Esophagus (tissue), 2 donors: Measurements from ENCODE around the gene STPG3. TPM values are rescaled to one million over a fixed set of nuclear protein-coding genes. Genes with fewer than 3 reads are reported as not detected.
A peak's percentile ranks its signal among the peaks of the same experiment; 100 is the strongest.
"Not testable (repeated sequence)": the region's sequence is repeated elsewhere in the genome, so short reads cannot be mapped to it uniquely, and the experiment has no call there.

Source experiments
- H3K27ac ChIP-seq, 2 donors: one replicate each; pipeline ENCODE4 v1.5.1; 2013; ENCODE audit warnings: low read depth in 2 of 2, mild to moderate bottlenecking in 2 of 2, inconsistent platforms in 1 of 2, low read length in 1 of 2, moderate library complexity in 1 of 2
- H3K27me3 ChIP-seq, 2 donors: one replicate each; pipeline ENCODE4 v1.6.1; 2013; ENCODE audit warnings: low read length in 2 of 2, control low read depth in 1 of 2, mild to moderate bottlenecking in 1 of 2; ENCODE audit not compliant: insufficient read depth in 2 of 2, control insufficient read depth in 1 of 2
- H3K36me3 ChIP-seq, 2 donors: one replicate each; pipeline ENCODE4 v1.6.1; 2013; ENCODE audit warnings: low read length in 1 of 2; ENCODE audit not compliant: control insufficient read depth in 2 of 2, insufficient read depth in 2 of 2
- H3K4me1 ChIP-seq, 2 donors: one replicate each; pipeline ENCODE4 v1.6.1; 2013; ENCODE audit warnings: low read length in 1 of 2; ENCODE audit not compliant: control insufficient read depth in 2 of 2, insufficient read depth in 2 of 2
- H3K4me3 ChIP-seq, 2 donors: one replicate each; pipeline ENCODE4 v1.5.1; 2013; ENCODE audit warnings: low read length in 2 of 2, mild to moderate bottlenecking in 2 of 2, low read depth in 1 of 2, moderate library complexity in 1 of 2
- H3K9me3 ChIP-seq, 2 donors: one replicate each; pipeline ENCODE4 v1.6.1; 2013; ENCODE audit warnings: mild to moderate bottlenecking in 2 of 2, low read depth in 1 of 2, low read length in 1 of 2, moderate library complexity in 1 of 2; ENCODE audit not compliant: control insufficient read depth in 2 of 2, insufficient read depth in 1 of 2
- WGBS, 2 donors: extraction: QIAGEN DNeasy Blood & Tissue Kit; methylation state at CpG; one replicate each; pipeline ENCODE4 v1.1.7; 2013; 5-methylcytosine and 5-hydroxymethylcytosine counted together
- polyA plus RNA-seq, 2 donors: library from polyadenylated mRNA; stranded (reverse); fragments of 200-250 nt; gene quantifications; one replicate each; pipeline ENCODE4 v1.2.3, GENCODE V29; 2013
- donor health status: healthy with polysubstance abuse.
- donor health status: Bipolar disorder and iron deficiency.

STPG3 gene
- polyA plus RNA-seq, 2 donors: not detected

DNA sequence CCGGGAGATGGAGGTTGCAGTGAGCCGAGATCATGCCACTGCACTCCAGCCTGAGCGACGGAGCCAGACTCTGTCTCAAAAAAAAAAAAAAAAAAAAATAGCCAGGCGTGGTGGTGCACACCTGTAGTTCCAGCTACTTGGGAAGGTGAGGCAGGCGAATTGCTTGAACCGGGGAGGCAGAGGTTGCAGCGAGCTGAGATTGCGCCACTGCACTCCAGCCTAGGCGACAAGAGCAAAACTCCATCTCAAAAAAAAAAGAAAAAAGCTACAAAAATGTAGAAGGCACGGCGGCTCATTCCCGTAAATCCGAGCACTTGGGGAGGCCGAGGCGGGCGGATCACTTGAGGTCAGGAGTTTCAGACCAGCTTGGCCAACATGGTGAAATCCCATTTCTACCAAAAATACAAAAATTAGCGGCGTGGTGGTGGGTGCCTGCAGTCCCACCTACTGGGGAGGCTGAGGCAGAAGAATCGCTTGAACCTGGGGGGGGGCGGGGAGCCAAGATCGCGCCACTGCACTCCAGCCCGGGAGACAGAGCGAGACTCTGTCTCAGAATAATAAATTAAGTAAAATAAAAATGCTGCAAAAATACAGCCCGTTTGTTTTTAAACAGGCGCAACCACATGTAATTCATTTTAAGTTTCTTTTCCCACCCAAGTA lies 11.4 kb upstream of the STPG3 start:
- Histone ChIP-seq H3K36me3 (peaks cover 0 to 18% of the 10 kb centered on the region in 2 donors), H3K27ac (peak overlapping the region; percentile 28 to 91), H3K4me3 (peak overlapping the region in 1 of 2 donors; percentile 85), H3K4me1 (peaks cover 7 to 40% of the 10 kb centered on the region in 2 donors)
- H3K9me3 ChIP-seq, H3K27me3 ChIP-seq: not testable (repeated sequence)
- 52 to 56% methylated on average over 27 of the region's 27 CpGs for WGBS, 2 donors

- H3K4me3 ChIP-seq: peak overlapping the region; percentile 67 to 85
- H3K36me3 ChIP-seq: peaks cover 0 to 18% of the 10 kb centered on the region in 2 donors
- H3K27me3 ChIP-seq: no peaks in the 10 kb centered on the region
- H3K27ac ChIP-seq: peak overlapping the region; percentile 91 to 94
- H3K9me3 ChIP-seq: no peaks in the 10 kb centered on the region
- peaks cover 7 to 45% of the 10 kb centered on the region in 2 donors for H3K4me1 ChIP-seq
- 0 to 1% methylated on average over 38 to 58 of the region's 58 CpGs for WGBS, 2 donors
Observed at GRCh38 chr9:137240318-137240840, 10.7 kb upstream of the STPG3 start.

DNA sequence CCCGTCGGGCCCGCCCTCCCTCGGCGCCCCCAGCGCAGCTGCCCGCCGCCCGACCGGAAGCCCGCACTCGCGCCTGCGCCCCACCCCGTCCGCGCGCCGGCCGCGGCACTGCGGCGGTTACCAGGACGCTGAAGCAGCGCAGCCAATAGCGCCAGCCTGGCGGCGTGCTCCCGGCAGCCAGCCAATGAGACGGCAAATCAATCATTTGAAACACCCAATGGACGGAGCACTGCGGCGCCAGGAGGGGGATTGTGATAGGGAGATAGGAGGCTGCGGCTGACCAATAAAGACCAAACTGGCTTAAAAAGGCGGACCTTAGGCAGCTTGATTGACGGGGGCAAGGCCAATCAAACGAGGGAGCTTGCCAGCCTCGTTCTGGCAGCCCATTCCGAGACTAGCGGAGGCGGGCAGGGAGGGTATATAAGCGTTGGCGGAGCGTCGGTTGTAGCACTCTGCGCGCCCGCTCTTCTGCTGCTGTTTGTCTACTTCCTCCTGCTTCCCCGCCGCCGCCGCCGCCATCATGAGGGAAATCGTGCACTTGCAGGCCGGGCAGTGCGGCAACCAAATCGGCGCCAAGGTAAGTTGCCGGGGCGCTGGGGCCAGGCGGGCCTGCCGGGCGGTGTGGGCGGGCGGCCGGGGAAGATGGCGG lies 10.1 kb upstream of the STPG3 start, which contains the start of gene TUBB4B:
Gene TUBB4B (plus strand): TSS at position 447 of the 649 bp plus-strand sequence. CDS start 74 bp downstream, at position 521.
- Histone ChIP-seq H3K4me1 (peaks cover 6 to 45% of the 10 kb centered on the region in 2 donors), H3K36me3 (peaks cover 0 to 18% of the 10 kb centered on the region in 2 donors), H3K27ac (peak within 1 kb of the TSS; percentile 98 to 100), H3K27me3 (no peaks in the 10 kb centered on the region), H3K9me3 (no peaks in the 10 kb centered on the region), H3K4me3 (peak within 1 kb of the TSS; percentile 76 to 85)
- 0 to 1% methylated on average over 57 to 67 of the region's 67 CpGs for WGBS, 2 donors

DNA sequence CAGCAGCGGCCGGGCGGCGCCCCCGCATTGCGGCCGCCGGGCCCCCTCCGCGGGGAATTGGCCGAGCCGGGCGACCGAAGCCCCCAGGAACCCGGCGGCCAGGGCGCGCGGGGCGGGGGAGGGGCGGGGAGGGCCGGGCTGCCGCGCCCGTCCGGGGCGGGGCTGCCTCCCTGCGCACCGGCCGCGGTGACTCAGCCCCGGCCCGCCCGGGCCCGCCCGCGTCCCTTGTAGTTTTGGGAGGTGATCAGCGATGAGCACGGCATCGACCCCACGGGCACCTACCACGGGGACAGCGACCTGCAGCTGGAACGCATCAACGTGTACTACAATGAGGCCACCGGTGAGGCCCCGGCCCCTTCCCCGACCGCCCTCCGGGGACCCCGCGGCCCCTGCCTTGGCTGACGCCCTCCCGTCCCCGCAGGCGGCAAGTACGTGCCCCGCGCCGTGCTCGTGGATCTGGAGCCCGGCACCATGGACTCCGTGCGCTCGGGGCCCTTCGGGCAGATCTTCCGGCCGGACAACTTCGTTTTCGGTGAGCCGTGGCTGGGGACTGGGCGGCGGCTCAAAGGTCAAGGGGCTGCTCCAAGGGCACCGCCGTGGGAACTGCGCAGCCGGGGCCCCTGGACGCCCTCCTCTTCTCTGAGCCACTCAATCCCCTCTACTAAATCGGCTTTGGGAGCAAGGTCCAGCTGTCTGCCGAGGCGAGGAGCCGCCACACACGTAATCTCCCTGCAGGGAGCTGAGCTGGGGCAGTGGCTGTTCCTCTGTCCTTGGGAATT lies 9.4 kb upstream of the STPG3 start:
- no peaks in the 10 kb centered on the region for H3K9me3 ChIP-seq
- 1 to 2% methylated on average over 45 to 83 of the region's 83 CpGs for WGBS, 2 donors
- H3K36me3 ChIP-seq: peaks cover 0 to 18% of the 10 kb centered on the region in 2 donors
- peak overlapping the region; percentile 76 to 85 for H3K4me3 ChIP-seq
- H3K27me3 ChIP-seq: no peaks in the 10 kb centered on the region
- H3K27ac ChIP-seq: peak overlapping the region; percentile 98 to 100
- H3K4me1 ChIP-seq: peaks cover 3 to 39% of the 10 kb centered on the region in 2 donors

- 63 to 64% methylated on average over 36 of the region's 36 CpGs for WGBS, 2 donors
- peak overlapping the region; percentile 98 to 100 for H3K27ac ChIP-seq
- peaks cover 3 to 35% of the 10 kb centered on the region in 2 donors for H3K4me1 ChIP-seq
- H3K9me3 ChIP-seq: no peaks in the 10 kb centered on the region
- H3K27me3 ChIP-seq: no peaks in the 10 kb centered on the region
- peaks cover 0 to 18% of the 10 kb centered on the region in 2 donors for H3K36me3 ChIP-seq
- peak overlapping the region; percentile 76 to 85 for H3K4me3 ChIP-seq
Observed at GRCh38 chr9:137242269-137243203, 8.6 kb upstream of the STPG3 start.

- Histone ChIP-seq H3K36me3 (peaks cover 0 to 18% of the 10 kb centered on the region in 2 donors), H3K4me1 (peaks cover 2 to 32% of the 10 kb centered on the region in 2 donors)
- not testable (repeated sequence) for H3K9me3 ChIP-seq, H3K4me3 ChIP-seq, H3K27ac ChIP-seq, H3K27me3 ChIP-seq
- WGBS, 2 donors: 85% methylated on average over 17 to 18 of the region's 18 CpGs
Observed at GRCh38 chr9:137243266-137243625, 7.8 kb upstream of the STPG3 start.

- Histone ChIP-seq H3K4me1 (peaks cover 0 to 30% of the 10 kb centered on the region in 2 donors), H3K27ac (peak overlapping the region in 1 of 2 donors; percentile 59)
- WGBS, 2 donors: 53 to 62% methylated on average over 15 of the region's 15 CpGs
Observed at GRCh38 chr9:137243626-137244485, 7.2 kb upstream of the STPG3 start.

More at GRCh38 chr9:137243626-137244485, 7.2 kb upstream of the STPG3 start:
- H3K36me3 ChIP-seq: peaks cover 0 to 18% of the 10 kb centered on the region in 2 donors
- no peak overlapping the region for H3K4me3 ChIP-seq
- H3K9me3 ChIP-seq: no peaks in the 10 kb centered on the region
- H3K27me3 ChIP-seq: no peaks in the 10 kb centered on the region
